HG02973 (cell line): Measurements from ENCODE around the gene IL26.
A peak's percentile ranks its signal among the peaks of the same experiment; 100 is the strongest.
"Not testable (repeated sequence)": the region's sequence is repeated elsewhere in the genome, so short reads cannot be mapped to it uniquely, and the experiment has no call there.

Experiments
- ATAC-seq: cut with Tn5 transposase; IDR thresholded peaks from one replicate; pipeline ENCODE4 v1.9.1; 2021; ENCODE audit warnings: moderate library complexity; ENCODE audit not compliant: unreplicated experiment

The IL26 gene

DNA sequence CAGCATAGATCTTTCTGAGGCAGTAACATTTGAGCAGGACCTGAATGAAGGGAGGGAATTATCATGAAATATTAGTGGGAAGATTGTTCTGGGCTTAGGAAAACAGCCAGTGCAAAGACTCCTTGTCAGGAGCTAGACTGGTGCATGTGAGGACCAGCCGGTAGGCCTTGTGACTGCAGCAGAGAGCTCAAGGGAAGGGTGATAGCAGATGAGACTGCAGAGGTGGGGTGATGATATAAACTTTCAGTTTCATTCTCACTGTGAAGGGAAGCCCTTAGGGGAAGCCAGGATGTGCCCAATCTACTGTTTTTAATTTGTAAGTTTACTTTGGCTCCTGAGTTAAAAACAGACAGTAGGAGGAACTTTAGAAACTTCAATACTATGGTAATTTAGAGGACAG lies 15.4 kb upstream of the IL26 start:
- peak; percentile 99 for ATAC-seq

DNA sequence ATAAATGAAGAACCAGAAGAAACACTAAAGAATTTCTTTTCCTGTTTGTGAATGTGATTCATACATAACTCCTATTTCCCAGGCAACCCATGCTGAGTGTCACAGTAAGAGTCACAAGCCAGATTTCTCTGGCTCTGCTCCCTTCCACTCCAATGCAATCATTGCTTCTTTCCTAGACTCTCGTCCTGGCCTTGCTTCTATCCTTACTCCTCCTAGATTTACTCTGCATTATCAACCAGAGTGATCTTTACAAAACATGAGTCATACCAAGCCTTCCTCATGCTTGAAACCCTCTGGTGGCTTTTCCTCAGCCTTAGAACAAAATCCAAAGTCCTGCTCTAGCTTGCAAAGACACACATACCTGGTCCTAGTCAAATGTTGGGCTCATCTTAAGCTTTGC lies 14.5 kb upstream of the IL26 start:
- no peak for ATAC-seq

DNA sequence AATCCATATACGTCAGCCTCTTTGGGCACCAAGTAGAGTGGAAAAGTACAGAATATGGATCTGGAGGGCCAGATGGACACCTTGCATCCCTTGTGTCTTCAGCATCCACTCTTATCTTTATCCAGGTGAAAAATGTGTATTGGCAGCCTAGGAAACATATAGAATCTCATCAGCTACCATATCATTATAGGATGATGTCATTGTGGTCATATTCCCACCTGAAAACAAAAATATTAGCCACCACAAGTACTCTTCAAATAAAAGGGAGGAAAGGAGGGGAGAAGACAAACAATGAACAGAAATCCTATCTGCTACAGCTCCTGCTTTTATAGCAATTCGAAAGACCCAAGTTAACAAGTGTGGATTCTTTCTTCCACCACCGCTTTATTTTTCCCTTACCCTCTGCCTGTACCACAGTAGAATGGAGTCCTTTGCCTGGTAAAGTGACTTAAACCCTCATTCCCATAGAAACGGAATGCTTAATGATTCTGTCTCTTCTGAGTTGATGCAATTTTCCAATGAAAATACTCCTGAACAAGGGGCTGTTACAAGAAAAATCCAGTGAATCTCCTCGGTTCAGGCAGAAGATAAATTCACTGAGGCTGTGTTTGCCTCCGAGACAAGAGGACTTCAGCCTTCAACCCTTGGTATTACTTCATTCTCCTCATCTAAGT lies 13.8 kb upstream of the IL26 start:
- ATAC-seq = no peak

DNA sequence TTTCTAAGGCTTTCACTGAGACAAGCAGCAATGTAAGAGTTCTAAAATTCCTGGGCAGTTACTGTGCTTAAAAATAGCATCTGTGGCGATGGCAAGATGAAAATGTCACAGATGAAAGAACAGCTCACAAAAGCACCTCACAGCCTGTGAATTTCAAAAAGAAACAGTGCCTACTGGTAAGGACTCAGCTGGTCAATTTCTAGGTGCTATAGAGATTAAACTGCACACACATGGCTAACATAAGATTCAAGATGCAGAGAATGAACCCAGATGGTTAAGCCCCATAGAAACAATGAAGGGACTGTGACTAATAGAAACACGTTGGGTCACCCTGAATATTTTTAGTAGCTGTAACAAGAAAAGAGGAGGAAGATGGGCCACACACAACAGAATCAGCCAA lies 12.0 kb upstream of the IL26 start:
- no peak for ATAC-seq

DNA sequence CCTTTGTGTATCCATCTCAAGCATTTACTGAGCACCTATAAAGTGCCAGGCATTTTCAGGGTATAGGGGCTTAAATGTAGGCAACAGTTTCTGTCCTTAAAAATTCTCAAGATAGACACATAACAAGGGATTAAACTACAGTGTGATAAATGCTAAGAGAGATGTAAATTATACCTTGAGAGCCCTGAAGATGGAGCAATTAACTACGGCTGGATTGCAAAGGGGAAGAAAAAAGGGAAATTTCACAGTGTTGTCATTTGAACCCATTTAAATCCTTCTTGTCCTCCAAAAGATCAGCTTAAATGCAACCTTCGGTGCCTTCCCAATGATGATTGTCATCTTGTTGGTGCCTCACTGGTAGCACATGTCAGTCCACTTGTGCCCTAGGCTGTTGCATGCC lies 11.5 kb upstream of the IL26 start:
- no peak for ATAC-seq

DNA sequence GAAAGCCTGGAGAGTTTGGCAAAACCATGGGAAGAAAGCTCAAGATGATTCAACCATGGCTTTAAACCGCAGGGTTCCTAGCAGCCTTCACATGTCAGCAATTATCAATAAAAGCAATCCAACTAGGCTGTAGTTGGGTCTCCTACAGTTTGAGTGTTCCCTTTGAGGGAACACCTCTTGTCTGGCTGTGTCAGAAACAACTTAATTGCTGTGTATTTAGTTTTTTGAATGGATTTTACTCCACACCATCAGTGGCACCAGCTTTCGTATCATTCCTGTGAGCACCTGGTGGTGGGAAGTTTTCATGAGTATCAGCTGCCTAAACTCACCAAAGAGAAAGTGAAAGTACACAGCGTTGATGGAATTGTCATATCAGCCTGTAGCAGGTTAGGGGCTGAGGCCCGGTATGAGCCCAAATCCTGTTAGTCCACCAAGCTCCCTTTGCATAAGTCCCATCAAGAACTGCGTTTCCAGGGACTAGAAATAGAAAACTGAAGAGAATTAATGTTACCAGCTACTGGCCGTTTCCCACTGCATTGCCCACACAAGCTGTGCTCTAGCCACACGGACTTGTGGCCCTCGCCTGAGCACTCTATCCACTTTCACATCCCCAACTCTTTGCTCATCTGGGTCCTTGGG lies 10.9 kb upstream of the IL26 start:
- ATAC-seq = peak; percentile 59

DNA sequence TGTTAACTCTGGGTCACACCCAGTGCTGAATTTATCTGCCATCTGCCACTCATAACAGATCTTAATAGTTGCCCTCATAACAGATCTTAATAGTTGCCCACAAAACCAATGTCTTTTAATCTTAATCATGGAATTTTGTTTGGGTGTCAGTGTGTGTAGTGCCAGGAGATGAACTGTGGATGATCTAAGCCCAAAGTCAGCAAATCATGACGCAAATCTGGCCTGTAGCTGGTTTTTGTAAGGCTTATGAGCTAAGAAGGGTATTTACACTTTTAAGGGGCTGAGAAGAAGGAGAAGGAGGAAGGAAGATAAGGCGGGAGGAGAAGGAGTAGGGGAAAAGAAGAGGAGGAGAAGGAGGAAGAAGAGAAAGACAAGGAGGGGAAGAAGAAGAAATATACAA lies 10.0 kb upstream of the IL26 start:
- no peak for ATAC-seq

DNA sequence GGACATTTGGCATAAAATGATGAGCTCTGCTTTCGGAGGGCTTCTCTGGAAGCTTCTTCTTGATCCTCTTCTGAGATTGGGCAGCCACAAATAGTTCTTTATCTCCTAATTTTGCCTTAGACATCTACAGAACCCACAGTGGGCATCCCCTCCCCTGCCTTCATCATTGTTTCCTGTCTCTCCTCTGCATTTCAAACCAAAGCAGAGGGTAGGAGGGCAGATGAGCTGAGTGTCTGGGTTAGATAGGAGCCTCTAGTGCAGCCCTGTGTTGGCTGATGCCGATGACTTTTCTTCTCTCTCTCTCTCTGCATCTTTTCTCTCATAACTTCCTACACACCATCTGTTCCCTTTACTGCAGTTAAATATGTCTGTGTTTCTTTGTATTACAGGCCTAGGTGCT lies 8.5 kb upstream of the IL26 start:
- ATAC-seq = no peak

DNA sequence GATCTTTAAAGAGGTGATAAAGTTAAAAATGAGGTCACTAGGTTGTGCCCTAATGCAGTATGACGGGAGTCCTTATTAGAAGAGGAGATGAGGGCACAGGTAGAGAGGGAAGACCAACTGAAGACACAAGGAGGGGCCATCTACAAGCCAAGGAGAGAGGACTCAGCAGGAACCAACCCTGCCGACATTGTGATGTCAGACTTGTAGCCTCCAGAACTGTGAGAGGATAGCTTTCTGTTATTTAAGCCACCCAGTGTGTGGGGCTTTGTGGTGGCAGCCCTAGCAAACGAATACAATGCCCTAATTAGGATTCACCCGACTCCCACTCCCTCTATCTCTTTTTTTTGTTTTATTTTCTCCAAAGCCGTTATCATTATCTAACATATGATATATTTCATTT lies 7.9 kb upstream of the IL26 start:
- no peak for ATAC-seq

DNA sequence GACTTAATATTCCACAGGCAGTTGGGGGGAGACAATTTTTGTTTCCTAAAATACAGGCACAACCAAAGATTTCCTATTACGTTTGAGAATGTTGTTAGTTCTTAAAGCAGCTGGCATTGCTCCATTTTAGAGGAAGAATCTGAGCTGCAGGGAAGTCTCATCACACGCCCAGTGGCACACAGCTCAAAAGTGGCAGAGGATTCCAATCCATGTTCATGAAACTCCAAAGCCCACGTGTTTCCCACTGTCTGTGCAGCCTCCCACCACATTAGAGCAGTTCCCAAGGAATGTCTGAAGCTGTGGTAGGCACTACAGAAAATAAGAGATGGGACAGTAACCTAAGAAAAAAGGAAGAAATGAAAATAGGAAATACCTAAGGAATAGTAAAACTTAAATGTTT lies 6.1 kb upstream of the IL26 start:
- no peak for ATAC-seq

DNA sequence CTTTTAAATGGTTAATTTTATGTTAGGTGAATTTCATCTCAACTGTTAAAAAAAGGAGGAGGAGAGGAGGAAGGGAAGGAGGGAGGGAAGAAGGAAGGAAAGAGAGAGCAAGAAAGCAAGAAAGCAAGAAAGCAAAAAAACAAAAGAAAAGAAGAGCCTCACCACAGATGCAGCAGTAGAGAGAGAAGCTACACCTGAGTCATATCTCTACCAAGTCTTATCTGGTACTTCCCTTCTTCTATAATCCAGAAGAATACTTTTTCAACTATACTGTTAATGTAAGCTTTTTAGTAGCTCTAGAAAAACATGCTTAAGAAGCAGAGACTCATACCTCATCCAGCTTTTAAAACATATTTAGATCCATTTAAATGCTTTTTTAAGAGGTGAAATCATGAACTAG lies 5.6 kb upstream of the IL26 start:
- ATAC-seq = no peak

DNA sequence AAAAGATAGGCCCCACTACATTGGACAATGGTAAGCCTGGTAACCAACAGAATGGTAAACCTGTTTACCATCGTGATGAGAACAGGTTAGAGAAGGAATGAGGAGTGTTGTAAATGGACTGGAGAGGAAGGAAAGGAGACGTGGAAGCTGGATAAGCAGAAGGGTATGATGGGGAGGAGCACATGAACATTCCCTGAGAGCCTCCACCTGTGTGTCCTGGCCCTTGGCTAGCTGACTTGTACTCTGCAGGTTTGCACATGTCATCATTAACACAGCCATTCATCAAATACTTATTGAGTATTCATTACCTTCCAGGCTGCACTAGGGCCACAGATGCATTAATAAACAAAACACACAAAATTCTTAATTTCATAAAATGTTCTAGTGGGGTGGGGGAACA lies 4.3 kb upstream of the IL26 start:
- ATAC-seq = no peak

DNA sequence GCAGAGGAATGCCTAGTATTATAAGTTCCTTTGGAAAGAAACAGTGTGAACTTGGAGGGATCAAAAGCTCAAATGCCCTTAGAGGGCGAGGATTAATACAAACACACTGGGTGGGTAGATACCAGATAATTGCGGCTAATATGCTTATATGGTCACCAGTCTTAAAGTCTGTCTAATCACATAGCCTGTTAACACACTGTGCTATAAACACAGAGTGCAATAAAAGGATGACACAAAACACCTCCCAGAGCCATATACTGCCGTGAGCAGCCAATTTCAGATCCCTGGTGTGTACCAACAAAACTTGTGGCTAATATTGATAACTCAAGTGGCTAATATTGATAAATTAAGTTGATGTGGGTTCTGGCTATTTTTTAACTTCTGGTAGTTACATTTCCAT lies 1.7 kb upstream of the IL26 start:
- no peak for ATAC-seq

DNA sequence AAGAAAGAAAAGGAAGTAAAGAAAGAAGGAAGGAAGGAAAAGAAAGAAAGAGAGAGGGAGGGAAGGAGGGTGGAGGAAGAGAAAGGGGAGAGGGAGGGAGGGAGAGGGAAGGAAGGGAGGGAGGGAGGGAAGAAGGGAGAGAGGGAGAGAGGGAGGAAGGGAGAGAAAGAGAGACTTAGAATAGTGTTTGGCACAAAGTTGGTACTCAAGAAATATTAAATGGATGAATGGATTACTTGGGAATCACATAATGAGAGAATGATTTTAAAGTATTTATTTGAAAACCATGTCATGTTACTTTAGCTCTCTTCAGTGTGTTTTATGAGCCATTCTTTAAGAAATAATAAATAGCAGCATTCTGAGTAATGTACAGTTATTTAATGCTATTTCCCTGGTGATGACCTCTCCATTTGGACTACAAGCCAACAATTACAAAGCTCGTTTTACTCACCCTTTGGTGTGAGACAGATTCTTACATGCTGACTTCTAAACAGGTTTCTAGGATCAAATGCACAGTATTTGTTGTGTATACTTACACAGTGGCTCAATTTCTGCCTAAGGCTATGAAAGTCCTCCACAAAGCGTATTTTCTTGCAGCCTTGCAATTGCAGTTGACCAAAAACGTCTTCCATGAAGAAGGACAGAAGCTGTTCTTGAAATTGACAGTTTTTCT lies 861 bp downstream of the IL26 start:
- ATAC-seq = no peak

DNA sequence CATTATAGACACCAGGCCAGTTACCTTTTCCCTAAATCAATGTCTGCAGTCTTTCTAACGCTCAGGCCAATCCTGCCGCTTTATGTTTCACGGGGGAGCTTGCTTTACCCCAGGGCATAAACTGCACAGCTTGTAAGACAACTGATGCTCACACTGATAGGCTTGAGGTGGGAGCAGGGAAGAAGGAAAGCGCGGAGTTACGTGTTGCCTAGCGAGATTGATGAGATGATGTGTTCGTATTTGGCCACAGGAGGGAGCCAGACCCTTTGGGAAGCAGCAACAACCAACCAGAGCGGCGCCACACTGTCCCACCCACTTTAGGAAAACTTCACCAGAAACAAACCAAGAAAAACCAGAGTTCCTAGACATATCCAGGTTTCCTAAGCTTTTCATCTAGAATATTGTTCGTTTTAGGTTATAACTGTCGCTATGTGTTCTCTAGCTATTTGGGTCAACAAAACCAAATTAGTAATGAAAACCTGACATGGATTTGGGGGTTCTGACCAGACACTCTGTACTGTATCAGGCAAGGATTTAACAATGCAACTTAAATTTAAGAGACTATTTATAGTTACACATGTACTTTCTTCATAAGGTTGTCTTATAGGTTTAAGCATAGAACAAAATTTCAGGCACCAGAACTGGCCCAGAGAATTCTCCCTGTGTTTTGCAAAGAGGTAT lies 2.4 kb downstream of the IL26 start:
- peak; percentile 90 for ATAC-seq

DNA sequence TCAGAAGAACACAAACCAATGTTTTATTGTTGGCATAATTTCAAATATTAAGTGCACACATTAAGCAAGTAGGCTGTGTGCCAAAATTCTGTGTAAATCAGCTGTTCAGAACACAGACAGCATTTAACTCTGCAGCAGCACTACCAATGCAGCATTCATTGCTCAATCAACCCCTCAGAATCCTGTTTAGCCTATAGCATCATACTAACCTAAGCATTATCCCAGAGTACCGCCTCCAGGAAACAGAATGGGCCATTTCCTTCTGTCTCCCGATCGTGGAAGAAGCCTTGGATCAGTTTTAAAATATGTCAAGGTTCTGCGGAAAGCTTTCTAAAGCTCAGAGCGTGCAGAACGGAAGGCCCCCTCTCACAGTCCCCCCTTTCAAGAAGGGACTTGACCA lies 3.3 kb downstream of the IL26 start:
- ATAC-seq = no peak

DNA sequence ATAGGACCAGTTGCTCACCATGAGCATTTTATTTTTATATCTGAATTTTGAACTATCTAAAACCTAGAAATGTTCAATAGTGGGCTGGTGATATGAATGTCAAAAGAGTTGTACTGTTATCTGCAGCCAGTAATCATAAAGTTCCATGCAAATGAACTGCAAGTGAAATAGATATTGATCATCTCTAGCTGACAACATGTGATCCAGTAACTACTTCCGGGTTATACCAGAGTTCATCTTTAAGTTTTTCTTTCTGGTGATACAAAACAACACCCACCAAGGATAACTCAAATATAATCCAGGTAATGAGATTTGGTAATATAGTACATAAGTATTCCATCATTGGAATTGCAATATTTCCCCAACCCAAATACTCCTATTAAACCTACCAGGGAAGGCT lies 4.1 kb downstream of the IL26 start:
- ATAC-seq = no peak

DNA sequence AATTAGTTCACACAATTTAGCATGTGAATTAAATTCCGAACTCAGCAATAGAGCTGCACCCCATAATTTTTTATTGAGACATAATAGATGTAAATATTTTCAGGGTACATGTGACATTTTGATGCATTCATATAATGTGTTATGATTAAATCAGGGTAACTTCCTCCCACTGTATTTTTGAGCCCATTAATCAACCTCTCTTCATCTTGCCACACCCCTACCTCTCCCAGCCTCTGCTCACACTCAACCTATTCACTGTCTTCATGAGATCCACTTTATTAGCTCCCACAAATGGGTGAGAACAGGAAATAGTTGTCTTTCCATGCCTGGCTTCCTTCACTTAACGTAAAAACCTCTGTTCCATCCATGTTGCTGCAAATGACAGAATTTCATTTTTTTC lies 14.7 kb downstream of the IL26 start:
- ATAC-seq = no peak

DNA sequence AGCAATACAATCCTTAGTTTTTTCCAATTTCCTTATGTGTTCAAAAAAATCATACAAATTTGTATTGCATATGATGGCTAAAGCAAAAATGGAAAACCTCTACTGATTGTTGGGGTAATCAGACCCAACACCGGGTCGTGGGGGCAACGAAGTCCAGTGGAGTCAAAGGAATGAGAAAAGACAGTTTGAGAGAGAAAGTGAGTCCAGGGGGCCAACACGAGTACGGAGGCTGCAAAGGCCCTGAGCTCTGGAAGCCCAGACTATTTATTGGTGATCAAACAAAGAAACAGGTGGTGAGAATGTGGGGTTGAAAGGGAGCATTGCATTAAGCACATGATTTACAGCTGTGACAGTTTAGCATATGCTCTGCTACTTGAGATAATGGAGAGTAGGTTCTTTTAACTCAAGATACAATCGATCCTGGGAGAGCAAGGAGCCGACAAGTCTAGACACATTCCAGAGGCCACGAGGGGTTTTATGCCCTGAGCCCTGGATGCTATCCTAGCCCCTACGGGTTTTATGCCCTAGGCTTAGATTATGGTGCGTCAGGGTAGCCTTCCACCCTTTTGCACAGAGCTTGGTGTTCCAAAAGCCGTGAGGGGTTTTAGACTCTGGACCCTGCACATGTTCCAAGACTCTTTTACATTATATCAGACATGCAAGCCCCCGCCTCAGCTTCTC lies 16.4 kb downstream of the IL26 start:
- ATAC-seq = not testable (repeated sequence)

DNA sequence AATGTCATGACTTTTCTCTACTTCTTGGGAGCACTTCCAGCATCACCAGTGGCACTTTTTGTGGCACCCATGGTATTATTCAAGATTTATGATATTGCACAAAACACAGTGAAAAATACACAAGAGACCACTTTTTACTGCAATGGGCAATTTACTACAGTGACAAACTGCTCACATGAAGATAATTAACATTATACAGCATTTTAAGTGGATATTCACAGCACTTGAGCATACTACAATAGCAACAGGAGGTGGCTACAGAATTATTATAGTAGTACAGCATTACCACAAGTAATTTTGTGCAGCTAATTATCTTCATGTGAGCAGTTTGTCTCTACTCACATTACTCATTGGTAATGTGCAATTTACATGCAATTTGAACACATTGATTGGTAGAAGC lies 18.3 kb downstream of the IL26 start:
- ATAC-seq = no peak

DNA sequence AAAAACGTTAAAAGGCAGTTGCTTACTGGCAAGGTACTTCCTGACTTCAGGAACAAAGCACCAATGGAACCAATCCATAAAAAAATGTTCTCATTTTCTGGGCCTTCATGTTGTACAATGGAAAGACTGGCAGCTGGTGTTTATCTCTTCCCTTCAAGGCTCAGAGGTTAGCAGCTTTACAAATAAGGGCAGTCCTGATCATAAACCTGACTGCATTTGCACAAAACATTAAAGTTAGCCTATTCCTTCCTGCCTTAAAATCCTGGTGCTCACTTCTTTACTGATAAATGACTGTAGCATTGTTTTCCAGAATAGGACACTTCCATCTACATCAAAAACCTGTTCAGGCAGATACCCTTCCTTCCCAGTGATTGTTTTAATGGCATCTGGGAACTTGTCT lies 19.2 kb downstream of the IL26 start:
- no peak for ATAC-seq
